Measurements from ENCODE around the gene SMPD3.

SMPD3 gene

DNA sequence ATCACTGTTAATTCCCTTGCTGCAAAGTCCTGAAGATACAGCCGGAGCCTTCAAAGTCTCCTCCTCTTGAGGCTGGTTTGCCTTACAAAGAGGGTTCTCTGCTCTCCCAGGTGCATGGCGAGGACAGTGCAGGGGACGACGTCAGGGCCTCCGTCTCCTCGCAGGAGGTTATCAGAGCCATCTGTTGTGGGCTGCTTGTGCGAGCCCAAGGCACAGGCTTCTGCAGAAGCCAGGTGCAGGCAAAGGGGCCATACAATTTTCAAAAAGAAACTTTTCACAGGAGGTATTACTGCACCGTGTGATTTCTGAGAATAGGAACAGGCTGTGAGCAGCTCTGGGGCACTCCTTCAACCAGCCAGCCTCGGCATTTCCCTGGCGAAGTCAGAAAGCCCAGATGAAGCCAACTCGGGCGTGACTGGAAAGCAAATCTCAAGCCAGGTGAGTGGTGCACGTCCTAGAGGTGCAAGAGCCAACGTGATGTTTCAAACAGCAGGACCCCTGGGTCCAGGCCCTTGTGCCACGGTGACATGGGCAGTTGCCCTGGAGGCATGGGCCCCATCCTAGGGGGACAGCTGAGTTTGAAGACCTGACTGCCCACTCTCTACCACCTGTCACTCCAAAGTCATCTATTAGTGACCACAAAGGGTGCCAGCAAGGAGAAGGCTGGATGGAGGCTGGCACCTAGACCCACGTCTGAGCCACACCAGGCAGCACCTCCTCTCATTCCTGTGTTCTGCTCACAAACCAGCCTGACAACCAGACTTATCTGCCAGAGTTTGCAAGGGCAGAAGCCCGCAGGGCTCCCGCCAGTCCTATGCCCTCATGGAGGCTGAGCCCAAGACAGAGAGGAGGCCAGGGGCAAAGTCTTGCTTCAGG is 68.6 kb downstream of the SMPD3 start:
- DNase-seq = no peak

- no peak for DNase-seq
Measured at GRCh38 chr16:68378436-68379415, 69.6 kb downstream of the SMPD3 start.

GRCh38 chr16:68377667-68378393 is 70.5 kb downstream of the SMPD3 start:
- DNase-seq = no peak

DNA sequence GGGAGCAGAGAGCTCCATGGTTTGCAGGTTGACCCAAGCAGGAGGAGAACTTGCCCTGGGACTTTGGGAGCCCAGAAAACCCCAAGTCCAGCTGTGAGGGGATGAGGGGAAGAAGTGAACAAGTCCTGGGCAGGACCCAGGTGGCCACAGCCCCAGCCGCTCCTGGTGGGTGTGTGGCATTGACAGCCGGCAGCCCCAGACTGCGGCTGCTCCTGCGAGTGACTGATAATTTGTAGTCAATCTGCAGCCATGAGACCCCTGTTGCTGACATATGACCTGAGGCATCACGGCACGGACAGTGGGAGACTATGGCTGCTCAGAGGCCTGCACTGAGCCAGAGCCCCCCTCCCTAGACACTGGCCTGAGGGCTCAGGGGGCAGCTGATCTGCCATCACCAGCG is 71.1 kb downstream of the SMPD3 start:
- no peak for DNase-seq

DNA sequence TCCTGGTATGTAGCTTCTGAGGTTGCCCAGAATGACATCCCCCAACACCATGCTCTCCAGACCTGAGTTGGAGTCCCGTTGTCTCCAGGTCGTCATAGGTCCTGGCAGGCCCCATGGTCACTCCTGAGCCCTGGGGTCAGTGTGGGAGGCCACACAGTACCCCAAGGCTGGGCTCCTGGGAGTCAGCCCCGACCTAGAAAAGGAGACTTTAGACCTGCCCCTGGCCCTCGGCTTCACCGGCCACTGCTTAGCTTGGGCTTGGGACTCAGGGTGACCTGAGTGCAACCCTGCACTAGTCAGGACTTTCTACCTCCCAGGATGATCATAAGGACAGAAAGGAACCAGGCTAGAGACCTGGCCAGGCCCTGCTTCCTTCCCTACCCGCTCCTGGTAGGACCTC is 71.7 kb downstream of the SMPD3 start:
- DNase-seq = no peak

DNA sequence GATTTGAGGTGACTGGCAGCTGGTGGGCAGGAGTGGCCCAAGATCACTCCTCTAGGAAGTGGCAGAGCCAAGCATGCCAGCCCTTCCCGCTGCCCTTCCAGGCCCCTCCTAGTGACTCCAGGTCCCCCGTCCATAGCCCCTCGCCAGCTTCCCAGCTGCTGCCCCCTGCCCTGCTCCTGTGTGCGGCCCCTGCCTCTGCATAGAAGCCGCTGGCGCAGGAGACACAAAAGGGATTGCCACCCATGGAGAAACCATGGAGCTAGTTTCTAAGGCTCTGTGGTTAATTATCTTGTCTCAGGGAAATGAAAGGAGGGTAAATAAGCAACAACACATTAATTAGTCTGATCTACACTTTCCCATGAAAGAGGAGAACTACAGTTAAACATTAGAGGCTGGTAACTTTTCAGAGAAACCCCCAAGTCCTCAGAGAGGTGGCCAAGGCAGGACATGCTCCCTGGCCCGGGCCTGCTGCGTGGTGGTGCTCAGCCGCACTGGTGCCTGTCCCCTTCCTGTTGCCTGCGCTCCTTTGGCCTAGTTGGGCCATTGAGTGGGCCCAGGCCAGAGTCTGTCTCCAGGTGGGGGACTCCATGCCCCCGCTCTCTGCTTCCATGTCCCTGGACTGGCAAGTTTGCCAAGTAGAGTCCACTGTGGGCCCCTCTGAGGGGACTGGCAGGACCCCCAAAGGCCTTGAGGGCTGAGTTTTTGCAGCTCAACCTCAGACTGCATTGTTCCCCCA is 72.3 kb downstream of the SMPD3 start:
- no peak for DNase-seq

- no peak for DNase-seq
Measured at GRCh38 chr16:68374961-68375660, 73.2 kb downstream of the SMPD3 start.

DNA sequence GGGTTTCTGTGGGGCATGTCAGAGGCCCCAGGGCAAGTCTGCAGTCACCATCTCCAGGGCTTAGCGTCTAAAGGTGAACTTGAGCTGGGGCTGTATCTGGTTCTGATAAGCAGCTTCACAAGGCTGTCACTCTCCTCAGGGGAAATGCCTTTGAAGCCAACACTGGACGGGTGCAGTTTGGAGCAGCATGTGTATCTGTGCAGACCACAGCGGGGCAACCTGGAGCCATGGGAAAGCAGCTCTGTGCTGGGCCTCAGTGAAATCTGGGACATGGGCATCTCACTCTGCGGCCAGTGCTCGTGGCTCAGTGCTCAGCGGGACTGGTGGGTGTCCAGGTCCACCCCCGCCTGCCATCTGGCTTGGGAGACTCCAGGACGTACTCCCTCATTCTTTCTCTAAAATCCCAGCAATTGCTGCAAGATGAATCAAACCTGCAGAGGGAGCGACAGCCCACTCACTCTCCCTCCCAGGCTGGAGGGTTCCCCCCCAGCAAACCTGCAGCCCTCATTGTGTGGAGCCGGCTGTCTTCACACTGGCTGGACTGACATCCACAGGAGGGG is 74.0 kb downstream of the SMPD3 start:
- DNase-seq = no peak

DNA sequence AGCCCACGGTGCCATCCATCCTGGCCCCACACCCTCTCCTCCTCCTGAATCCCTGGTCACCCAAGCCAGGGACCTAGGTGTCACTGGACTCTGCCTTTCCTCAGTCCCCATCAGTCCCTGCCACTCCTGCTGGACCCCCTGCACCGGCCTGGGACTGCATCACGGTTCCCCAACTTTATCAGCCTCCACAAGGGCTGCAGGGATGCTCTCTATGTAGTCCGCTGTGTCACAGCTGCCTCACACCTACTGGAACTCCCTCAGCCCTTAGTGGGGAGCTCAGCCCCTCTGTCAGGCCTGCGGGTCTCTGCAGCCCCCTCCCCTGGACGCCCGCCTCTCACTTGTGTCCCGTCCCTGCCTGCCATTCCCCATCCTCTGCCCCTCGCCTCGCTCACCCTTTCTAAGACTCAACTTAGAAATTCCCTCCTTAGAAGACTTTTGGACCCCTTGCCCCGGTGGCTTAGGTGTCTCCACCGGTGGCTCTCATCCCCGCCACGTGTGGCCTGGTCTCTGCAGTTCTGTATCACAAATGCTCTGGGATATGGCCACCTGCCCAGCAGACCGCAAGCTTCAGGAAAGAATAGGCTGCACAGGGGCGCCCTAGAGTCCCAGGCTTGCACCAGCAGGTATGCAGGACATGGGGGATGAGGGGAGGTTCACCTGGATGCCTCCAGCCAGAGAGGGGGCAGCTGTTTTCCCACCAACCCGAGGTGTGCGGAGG is 74.6 kb downstream of the SMPD3 start:
- DNase-seq = no peak

- no peak for DNase-seq
Measured at GRCh38 chr16:68372806-68373205, 75.5 kb downstream of the SMPD3 start.

DNA sequence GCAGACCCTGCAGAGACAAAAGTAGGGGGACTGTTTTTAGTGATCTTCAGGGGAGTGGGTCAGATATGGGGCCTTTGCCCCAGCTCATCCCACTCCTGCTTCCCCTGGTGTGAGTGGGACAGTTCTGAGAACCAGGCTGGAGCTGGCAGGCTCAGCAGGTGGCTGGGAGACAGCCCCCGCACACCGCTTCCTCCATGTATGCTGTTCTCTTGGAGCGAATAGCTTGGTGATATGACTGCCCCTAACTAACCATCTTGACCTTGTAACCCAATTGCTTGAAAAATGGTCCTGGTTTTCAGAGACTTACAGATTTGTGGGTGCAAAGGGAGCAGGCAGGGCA is 76.0 kb downstream of the SMPD3 start:
- no peak for DNase-seq

- DNase-seq = no peak
Measured at GRCh38 chr16:68371706-68372380, 76.5 kb downstream of the SMPD3 start.

GRCh38 chr16:68371276-68371651 is 77.0 kb downstream of the SMPD3 start:
- no peak for DNase-seq

DNA sequence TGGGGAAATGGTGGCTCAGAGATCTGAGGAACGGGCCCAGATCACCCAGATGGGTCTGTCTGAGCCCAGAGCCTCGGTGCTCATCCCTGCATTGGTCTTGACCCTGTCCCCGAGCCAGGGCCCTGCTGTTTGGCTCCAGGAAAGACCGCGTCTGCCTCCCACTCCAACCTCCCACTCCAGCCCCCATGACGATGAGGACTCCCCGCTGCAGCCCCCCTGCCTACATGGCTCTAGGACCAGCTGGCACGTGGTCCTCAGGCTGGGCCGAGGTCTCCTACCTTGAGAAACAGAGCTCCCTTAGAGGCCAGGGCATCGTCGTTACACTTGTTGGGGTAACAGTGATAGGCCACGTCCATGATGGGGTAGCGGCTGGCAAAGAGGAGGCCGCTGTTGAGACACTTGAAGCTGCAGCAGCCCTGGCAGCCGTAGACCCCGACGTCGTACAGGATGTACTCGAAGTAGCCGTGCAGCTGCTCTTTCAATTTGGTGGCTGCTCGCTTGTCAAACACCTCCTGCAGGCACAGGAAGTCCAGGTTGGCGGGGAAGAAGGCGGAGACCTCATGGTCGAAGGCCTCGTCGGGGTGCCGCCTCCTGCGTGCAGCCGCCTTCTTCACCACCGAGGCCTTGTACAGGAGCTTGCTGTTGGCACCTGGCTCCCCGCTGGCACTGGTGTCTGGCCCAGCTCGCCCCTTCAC is 77.6 kb downstream of the SMPD3 start:
- DNase-seq = peak; percentile 45

DNA sequence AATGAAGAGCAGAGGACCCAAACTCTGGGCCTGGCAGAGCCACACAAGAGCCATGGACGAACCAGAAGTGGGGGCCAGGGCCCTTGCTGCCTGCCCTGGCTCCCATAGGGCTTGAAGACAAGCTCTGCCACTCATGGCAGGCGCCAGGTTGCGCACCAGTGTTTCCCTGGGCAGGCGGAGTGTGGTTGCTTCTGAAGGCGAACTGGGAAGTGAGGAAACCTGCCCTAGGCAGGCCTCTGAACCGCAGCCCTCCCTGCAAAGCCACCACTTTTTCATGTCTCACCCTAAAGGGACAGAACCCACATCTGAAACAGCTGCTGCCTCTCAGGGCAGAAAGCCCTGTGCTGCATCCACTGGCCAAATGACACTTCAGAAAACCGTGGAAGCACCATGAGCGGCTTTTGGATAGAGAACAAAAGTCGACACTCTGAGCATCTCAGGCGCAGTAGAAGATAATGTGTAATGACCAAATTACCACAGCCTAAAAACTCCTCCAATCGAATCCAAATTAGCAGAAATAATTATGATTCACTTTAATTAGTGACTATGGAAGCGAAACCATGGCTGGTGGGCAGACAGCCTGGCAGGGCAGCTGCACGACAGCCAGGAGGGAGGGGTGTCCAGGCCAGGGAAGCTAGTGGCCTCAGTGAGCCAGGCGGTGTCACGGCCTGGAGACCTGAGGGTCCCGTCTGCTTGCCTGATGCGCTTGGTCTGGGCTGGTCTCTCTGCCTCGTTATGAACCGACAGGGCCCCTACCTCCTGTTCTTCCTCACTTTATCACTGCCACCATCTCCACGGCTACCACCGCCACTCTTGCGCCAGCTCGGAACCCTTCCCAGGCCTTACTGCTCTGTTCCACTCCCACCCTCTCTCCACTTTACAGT is 78.4 kb downstream of the SMPD3 start:
- DNase-seq = peak; percentile 61

DNA sequence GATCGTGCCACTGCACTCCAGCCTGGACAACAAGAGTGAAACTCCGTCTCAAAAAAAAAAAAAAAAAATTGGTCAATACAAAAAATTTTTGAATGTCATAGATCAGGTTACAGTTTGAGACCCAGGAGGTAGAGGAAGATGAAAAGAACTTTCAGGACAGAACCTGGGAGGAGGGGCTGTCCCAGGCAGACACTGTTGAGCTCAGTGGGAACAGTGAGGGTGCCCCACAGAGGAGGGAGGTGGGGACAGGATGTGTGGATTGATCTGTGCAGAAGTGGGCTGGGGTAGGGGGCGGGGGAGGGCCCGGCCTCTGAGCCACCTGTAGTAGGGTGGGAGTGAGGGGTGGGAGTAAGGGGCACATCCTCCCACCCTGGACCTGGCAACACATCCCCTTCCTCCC is 79.1 kb downstream of the SMPD3 start:
- no peak for DNase-seq

- peak; percentile 35 for DNase-seq
Measured at GRCh38 chr16:68368301-68368888, 79.9 kb downstream of the SMPD3 start.

DNA sequence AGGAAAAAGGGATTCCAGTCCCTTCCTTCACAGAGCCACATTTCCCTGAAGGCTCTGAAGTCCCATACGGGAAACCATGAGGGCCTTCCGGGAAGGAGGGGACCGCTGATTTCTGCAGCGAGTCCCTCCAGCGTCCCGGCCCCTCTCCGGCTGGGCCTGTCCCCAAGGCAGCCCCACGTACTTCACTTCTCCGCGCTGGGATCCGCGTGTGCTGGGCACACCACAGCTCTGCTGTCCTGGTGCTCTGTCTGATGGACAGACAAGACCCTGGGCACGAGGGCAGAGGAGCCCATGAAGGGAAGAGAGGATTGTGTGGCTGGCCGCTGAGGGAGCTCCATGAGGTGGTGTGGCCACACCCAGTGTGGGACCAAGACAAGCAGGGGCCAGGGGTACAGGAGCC is 80.4 kb downstream of the SMPD3 start:
- DNase-seq = no peak
